GM12801 (cell line): Measurements from ENCODE around the gene LTA4H.

Experiments
- TF ChIP-seq, protein P1 (sequence below): IDR thresholded peaks from one replicate; pipeline ENCODE4 v1.5.1; 2011; ENCODE audit warnings: control low read depth; ENCODE audit not compliant: insufficient read length; ENCODE audit errors: extremely low read depth

The LTA4H gene

DNA sequence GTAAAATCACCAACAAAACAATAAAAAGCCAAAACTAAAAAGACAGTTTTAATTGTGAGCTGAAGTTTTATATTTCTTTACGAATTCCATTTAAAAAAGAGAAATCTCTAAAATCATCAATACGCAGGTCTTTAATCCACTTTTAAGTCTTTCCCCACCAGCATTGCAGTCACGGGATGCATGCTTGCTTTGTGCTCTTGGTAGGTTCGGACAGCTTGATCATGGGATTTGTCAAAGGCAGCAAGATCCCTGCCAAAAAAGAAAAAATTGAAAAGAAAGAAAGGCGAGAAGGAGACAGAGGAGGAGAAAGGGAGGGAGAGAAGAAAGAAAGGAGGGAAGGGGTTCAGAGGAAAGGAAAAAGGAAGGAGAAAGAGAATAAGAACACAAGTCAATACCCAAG lies 34.5 kb downstream of the LTA4H start:
- TF ChIP-seq, protein P1, sequence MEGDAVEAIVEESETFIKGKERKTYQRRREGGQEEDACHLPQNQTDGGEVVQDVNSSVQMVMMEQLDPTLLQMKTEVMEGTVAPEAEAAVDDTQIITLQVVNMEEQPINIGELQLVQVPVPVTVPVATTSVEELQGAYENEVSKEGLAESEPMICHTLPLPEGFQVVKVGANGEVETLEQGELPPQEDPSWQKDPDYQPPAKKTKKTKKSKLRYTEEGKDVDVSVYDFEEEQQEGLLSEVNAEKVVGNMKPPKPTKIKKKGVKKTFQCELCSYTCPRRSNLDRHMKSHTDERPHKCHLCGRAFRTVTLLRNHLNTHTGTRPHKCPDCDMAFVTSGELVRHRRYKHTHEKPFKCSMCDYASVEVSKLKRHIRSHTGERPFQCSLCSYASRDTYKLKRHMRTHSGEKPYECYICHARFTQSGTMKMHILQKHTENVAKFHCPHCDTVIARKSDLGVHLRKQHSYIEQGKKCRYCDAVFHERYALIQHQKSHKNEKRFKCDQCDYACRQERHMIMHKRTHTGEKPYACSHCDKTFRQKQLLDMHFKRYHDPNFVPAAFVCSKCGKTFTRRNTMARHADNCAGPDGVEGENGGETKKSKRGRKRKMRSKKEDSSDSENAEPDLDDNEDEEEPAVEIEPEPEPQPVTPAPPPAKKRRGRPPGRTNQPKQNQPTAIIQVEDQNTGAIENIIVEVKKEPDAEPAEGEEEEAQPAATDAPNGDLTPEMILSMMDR = no peak

DNA sequence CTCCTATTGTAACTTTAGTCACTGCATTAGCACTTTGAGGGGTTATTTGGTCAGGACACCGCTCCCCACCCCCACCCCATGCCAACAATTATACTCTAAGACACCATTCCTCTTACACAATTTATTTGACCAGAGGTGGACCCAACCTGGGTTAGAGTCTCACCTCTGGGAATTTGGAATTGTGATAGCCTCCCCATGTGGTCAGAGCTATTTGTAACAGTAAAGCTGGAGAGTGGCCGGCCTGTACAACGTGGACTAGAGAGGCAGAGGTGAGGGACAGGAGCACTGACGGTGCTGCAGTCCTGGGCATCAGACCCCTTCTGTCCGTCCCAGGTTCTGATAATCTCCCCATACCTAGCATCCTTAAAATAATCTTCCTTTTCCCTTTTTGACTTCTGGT lies 35.9 kb downstream of the LTA4H start:
- TF ChIP-seq, protein P1 = no peak

DNA sequence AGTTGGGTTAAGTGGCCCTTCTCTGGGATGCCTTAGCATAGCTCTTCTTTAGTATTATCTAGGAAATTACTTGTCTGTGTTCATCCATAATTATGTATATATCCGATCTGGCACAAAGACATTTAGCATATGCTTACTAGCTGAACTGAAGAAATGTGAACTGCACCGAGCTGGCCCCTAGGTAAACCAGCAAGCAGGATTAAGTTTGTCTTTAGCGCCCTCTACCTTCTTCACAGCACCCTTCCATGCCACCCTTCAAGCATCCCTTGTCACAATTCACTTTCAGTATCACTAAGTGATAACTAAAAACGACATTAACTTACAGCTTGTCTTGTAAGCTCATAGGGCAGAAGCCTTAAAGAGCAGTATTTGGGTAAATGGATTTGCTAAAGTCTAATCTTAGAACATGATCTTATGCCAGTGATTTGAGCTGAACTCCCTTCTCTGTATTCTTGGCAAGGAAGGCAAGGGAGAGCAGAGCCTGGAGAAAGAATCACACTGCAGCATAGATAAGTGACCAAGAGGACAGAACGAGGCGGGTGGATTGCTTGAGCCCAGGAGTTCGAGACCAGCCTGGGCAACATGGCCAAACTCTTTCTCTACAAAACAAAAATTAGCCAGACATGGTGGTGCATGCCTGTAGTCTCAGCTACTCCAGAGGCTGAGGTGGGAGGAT lies 36.6 kb downstream of the LTA4H start:
- TF ChIP-seq, protein P1 = no peak

DNA sequence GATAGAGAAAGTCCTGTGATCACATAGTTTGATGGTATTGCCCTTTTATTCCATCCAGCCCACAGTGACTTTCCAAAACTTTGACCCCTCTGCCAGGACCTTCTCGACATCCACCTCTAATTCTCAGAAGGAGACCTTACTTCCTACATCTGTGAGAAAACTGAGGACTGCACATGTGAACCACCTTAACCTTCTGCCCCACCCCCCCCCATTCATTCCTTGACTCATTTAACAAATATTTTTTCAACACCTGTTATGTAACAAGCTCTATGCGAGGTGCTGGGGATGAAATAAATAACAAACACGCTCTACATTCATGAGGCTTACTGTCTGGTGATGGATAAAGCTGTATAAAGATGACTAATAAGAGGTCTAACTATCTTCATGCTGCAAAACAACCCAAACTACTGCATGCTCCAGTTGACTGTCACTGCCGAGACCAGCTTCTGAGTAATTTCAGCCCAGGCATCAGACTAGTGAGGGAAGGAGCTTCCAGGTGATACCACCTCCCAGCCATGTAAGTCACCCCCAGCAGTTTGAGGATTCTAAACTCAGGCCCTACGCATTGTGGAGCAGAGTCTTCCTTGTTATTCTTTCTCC lies 37.4 kb downstream of the LTA4H start:
- TF ChIP-seq, protein P1 = no peak

DNA sequence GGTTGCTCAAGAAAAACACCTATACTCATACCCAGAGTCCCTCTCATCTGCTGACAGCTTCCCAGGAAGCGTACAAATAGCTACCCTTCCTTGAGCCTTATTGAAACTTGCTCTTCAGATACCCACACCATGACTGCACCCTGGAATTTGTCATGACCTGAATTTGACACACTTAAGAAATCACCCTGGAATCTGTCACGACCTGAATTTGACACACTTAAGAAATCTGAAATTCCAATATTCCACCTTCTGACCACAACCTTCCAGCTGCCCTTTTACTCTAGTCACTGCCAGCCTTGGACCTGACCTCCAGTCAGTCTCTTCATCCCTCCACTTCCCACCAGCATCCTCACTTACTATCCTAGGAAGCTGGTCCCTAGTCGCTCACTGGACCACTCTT lies 38.1 kb downstream of the LTA4H start:
- TF ChIP-seq, protein P1 = no peak

DNA sequence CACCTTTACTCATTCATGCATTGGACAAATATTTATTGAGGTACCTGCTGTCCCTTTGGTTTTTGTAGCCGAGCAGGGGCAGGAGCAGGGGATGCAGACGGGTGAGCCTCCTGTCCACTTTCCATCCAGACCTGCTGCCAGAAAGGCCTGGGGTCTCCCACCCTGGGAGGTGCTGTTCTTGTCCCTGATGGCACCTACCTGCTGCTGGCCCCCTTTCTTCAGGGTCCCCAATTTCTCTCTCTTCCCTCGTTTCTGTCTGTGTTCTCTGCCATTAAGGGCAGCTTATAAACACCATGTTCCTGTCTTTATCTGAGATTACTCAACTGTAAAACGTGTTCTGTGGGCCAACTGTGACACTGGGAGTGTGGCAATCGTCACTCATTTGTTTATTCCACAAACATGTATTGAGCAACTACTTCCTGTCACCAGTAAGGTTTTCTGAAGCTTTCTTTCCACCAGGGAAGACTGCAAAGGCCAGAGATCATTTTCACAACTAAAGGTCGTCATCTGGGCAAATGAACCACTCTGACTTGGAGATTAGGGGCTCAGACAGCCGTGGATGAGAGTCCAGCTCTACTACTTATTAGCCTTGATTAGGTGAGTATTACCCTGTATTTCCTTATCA lies 39.2 kb downstream of the LTA4H start, which contains the start of gene HAL:
Gene HAL (minus strand): TSS at position 311 of the 625 bp plus-strand sequence. CDS start 434 bp downstream, outside the sequence.
- TF ChIP-seq, protein P1 = no peak

DNA sequence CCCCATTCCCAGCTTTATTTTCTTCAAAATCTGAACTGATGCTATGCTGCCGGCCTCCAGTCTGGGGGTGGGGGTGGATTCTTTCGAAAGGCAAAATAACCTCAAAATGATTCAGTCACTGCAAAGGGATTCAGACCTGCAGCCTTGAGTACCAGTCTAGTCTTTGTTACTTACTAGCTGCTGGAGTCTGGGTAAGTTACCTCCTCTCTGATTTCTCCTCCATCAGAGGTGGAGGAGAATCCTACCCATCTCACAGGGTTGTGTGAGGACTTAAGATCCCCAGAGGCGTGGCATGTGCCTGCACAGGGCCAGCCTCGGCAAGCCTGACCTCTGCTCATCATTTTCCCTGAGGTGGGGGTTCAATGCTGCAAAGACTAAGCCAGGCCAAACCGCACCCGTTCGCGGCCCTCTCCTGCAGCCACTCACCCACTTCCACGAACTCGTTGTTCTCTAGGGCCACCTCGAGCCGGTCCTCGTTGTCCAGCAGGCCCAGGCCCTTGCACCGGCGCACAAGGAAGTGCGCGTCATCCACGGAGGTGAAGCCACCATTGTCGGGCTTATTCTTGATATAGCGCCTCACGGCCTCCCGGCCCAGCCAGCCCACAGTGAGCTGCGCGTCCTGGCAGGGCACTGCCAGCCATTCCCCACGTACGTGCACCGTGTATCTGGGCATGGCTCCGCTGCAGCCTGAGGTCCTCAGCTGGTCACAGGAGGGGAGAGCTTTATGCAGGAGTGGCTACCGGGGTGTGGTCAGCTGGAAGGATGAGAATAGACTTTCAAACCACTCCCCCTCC lies 40.0 kb downstream of the LTA4H start:
- TF ChIP-seq, protein P1 = no peak
